Measurements from ENCODE around the gene LCE3D. TPM values are rescaled to one million over a fixed set of nuclear protein-coding genes. Genes with fewer than 3 reads are reported as not detected.

Gene LCE3D
- total and polyA plus RNA-seq, 10 of the 15 experiments (the other 5 are each of a cell fraction or from before 2014, with no cell fraction given) = 0.27 TPM; not detected in 9

GRCh38 chr1:152546704-152547103, 33.6 kb downstream of the LCE3D start:
- H3K27me3 ChIP-seq (replicated peaks in 1 of 2; ENCODE audit: control insufficient read depth in 2 of 2, insufficient read depth in 2 of 2, low read length in 1 of 2) = no peaks in the 10 kb centered on the region
- no peak overlapping the region for H3K4me3 ChIP-seq
- H4K20me1 ChIP-seq (ENCODE audit: control insufficient read depth, insufficient read depth) = no peaks in the 10 kb centered on the region
- H3K36me3 ChIP-seq (ENCODE audit: control insufficient read depth in 2 of 2, insufficient read depth in 2 of 2, low read length in 1 of 2) = no peaks in the 10 kb centered on the region
- SMC1A ChIA-PET (ENCODE audit: uncharacterized antibody, unreplicated experiment) = interaction anchor here (0.6 kb wide), 1 partner anchor 433 kb away, joined by 3 read pairs; no protein-coding TSS in a partner anchor
- H2AFZ ChIP-seq (ENCODE audit: control insufficient read depth, low read depth, low read length) = no peak overlapping the region
- DNase-seq (ENCODE audit: low read depth, low spot score) = no peak
- H3K27ac ChIP-seq (ENCODE audit: control insufficient read depth, insufficient read depth) = no peak overlapping the region
- CTCF ChIA-PET = interaction anchor here (0.6 kb wide), 1 partner anchor 32 kb away, joined by 3 read pairs; no protein-coding TSS in a partner anchor
- no peak overlapping the region for H3K4me2 ChIP-seq (ENCODE audit: control insufficient read depth, insufficient read depth)
- in situ Hi-C loops (cut with MboI) (no loop called here), intact Hi-C loops (cut with micrococcal nuclease; ENCODE audit: unreplicated experiment) (no loop called here)
- BruUV-seq (replicated peaks) = no TSS peak
- no peak overlapping the region for H3K9ac ChIP-seq (ENCODE audit: control insufficient read depth, insufficient read depth, low read length)
- no peak for FAIRE-seq
- H3K9me3 ChIP-seq (replicated peaks; ENCODE audit: control insufficient read depth, insufficient read depth, low read length) = no peaks in the 10 kb centered on the region
- POLR2A ChIA-PET = no interaction called here
- H3K79me2 ChIP-seq (ENCODE audit: control insufficient read depth, insufficient read depth, low read length) = no peaks in the 10 kb centered on the region
- H3K4me1 ChIP-seq (ENCODE audit: control insufficient read depth, insufficient read depth, low read length) = no peaks in the 10 kb centered on the region
- TF ChIP-seq NFYB (IDR thresholded peaks at IDR 0.05; ENCODE audit: insufficient read depth, low read depth, low read length) (no peak), MEF2A (IDR thresholded peaks at IDR 0.05; ENCODE audit: insufficient read depth, low read depth, low read length) (no peak), ZBTB4 (CRISPR knock-in tag; IDR thresholded peaks at IDR 0.05) (no peak), SPI1 (IDR thresholded peaks at IDR 0.05; ENCODE audit: borderline replicate concordance, insufficient read depth, low read depth, low read length) (no peak), RFX5 (IDR thresholded peaks at IDR 0.05; ENCODE audit: low read depth, low read length) (no peak), E2F4 (IDR thresholded peaks at IDR 0.05; ENCODE audit: low read depth, low read length) (no peak), MTA3 (IDR thresholded peaks at IDR 0.05; ENCODE audit: borderline replicate concordance, low read length) (no peak), PBX3 (IDR thresholded peaks at IDR 0.05; ENCODE audit: insufficient replicate concordance, low read depth, low read length) (no peak), SP1 (IDR thresholded peaks at IDR 0.05; ENCODE audit: low read depth, low read length) (no peak), CHD4 (IDR thresholded peaks at IDR 0.05) (no peak), KDM1A (IDR thresholded peaks at IDR 0.05; ENCODE audit: borderline replicate concordance) (no peak), NR2C1 (IDR thresholded peaks at IDR 0.05) (no peak), NR2C2 (IDR thresholded peaks at IDR 0.05; ENCODE audit: borderline replicate concordance, control insufficient read depth, insufficient read length, low read depth) (no peak), FOS (IDR thresholded peaks at IDR 0.05; ENCODE audit: borderline replicate concordance, extremely low read depth, insufficient read length) (no peak), STAT3 (IDR thresholded peaks at IDR 0.05; ENCODE audit: low read depth, low read length) (no peak)
- WGBS (ENCODE audit: insufficient coverage, insufficient replicate concordance, low lambda C conversion rate, missing lambda C conversion rate) = 0% methylated on average over 1 of the region's 1 CpG
- ATAC-seq = no peak
- RAD21 ChIA-PET (ENCODE audit: unreplicated experiment) = no interaction called here
